OCI-LY1 (cell line): ENCODE results near the gene LRRC3C.

Source experiments
- H2AFZ ChIP-seq: fragments of 200-600 bp; sonication (generic), shearing (Covaris generic); 2 replicates; pipeline ENCODE4 v1.6.0; 2014; ENCODE audit warnings: antibody characterized with exemption, mild to moderate bottlenecking, low read length
- H3F3A ChIP-seq: fragments of 200-600 bp; sonication (generic), shearing (Covaris generic); 2 replicates; pipeline ENCODE4 v1.6.0; 2014; ENCODE audit warnings: mild to moderate bottlenecking, antibody characterized with exemption, low read length, moderate library complexity; ENCODE audit not compliant: insufficient read depth
- H3K27ac ChIP-seq: fragments of 200-600 bp; sonication (generic); 2 replicates; pipeline ENCODE4 v1.5.1; 2014; ENCODE audit warnings: low read length, mixed run types, mild to moderate bottlenecking, low read depth; ENCODE audit not compliant: poor library complexity, severe bottlenecking
- H3K27me3 ChIP-seq: fragments of 200-600 bp; sonication (generic); 2 replicates; pipeline ENCODE4 v1.6.0; 2014; ENCODE audit warnings: antibody characterized with exemption, mild to moderate bottlenecking, low read length, moderate library complexity; ENCODE audit not compliant: insufficient read depth
- H3K36me3 ChIP-seq: fragments of 200-600 bp; sonication (generic); 2 replicates; pipeline ENCODE4 v1.6.1; 2014; ENCODE audit warnings: mild to moderate bottlenecking, antibody characterized with exemption, low read length, moderate library complexity, mixed read lengths; ENCODE audit not compliant: insufficient read depth
- H3K4me1 ChIP-seq: fragments of 200-600 bp; sonication (generic); 2 replicates; pipeline ENCODE4 v1.5.1; 2014; ENCODE audit warnings: mild to moderate bottlenecking, low read length, moderate library complexity; ENCODE audit not compliant: insufficient read depth, severe bottlenecking
- H3K4me2 ChIP-seq: fragments of 200-600 bp; sonication (generic), shearing (Covaris generic); 2 replicates; pipeline ENCODE4 v1.6.1; 2014; ENCODE audit warnings: low read length
- H3K4me3 ChIP-seq: fragments of 200-600 bp; sonication (generic); 2 replicates; pipeline ENCODE4 v1.5.1; 2014; ENCODE audit warnings: low read length, low read depth, mild to moderate bottlenecking, mixed read lengths; ENCODE audit not compliant: poor library complexity, severe bottlenecking
- H3K79me2 ChIP-seq: fragments of 200-600 bp; shearing (Covaris generic); 2 replicates; pipeline ENCODE4 v1.6.1; 2016; ENCODE audit warnings: mixed run types, low read length, mixed read lengths; ENCODE audit not compliant: insufficient read depth
- H3K9ac ChIP-seq: fragments of 200-600 bp; sonication (generic), shearing (Covaris generic); 2 replicates; pipeline ENCODE4 v1.6.1; 2014; ENCODE audit warnings: mild to moderate bottlenecking, low read length, mixed read lengths
- H3K9me2 ChIP-seq: fragments of 200-600 bp; sonication (generic), shearing (Covaris generic); 2 replicates; pipeline ENCODE4 v1.6.1; 2014; ENCODE audit warnings: low read depth, mild to moderate bottlenecking, low read length, mixed read lengths
- H3K9me3 ChIP-seq: fragments of 200-600 bp; shearing (Covaris generic); 2 replicates; pipeline ENCODE4 v1.6.1; 2014; ENCODE audit warnings: low read length, mixed read lengths
- H4K20me1 ChIP-seq: fragments of 200-600 bp; sonication (generic), shearing (Covaris generic); 2 replicates; pipeline ENCODE4 v1.6.0; 2016; ENCODE audit warnings: mild to moderate bottlenecking, low read length; ENCODE audit not compliant: insufficient read depth
- EZH2 ChIP-seq: fragments of 200-600 bp; sonication (generic), shearing (Covaris generic); IDR thresholded peaks from 2 replicates; pipeline ENCODE4 v1.8.0; 2017; ENCODE audit warnings: borderline replicate concordance, mixed run types, mild to moderate bottlenecking, antibody characterized with exemption, low read length, moderate library complexity, mixed read lengths
- TF ChIP-seq, protein P1 (sequence below): fragments of 200-600 bp; sonication (generic), shearing (Covaris generic); IDR thresholded peaks from 2 replicates; pipeline ENCODE4 v1.5.1; 2017; ENCODE audit warnings: mild to moderate bottlenecking, antibody characterized with exemption, low read length, moderate library complexity, mixed read lengths

Gene LRRC3C

DNA sequence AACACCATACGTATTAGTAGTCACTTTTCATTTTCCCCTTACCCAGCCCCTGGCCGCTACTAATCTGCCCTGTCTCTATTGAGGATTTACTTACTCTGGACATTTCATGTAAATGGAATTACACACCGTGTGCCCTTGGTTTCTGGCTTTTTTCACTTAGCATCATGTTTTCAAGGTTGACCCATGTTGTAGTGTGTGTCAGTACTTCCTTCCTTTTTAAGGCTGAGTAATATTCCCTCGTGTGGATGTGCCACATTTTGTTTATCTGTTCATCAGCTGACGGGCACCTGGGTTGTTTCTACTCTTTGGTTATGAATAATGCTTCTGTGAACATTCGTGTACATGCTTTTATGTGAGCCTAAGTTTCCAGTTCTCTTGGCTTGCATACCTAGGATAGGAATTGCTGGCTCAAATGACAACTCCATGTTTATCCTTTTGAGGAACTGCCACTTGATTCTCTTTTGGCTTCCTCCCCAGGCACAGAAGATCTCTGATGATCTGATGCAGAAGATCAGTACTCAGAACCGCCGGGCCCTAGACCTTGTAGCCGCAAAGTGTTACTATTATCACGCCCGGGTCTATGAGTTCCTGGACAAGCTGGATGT is 60.8 kb downstream of the LRRC3C start:
- H3K27me3 ChIP-seq = no peaks in the 10 kb centered on the region
- H3K79me2 ChIP-seq = peaks cover 3% of the 10 kb centered on the region
- no peaks in the 10 kb centered on the region for H3K9me2 ChIP-seq
- H3K27ac ChIP-seq = no peak overlapping the region
- no peaks in the 10 kb centered on the region for H3K9me3 ChIP-seq
- H4K20me1 ChIP-seq = no peaks in the 10 kb centered on the region
- H3K9ac ChIP-seq = no peak overlapping the region
- H3K36me3 ChIP-seq = peaks cover 99% of the 10 kb centered on the region
- no peak overlapping the region for H3K4me3 ChIP-seq
- TF ChIP-seq, protein P1, sequence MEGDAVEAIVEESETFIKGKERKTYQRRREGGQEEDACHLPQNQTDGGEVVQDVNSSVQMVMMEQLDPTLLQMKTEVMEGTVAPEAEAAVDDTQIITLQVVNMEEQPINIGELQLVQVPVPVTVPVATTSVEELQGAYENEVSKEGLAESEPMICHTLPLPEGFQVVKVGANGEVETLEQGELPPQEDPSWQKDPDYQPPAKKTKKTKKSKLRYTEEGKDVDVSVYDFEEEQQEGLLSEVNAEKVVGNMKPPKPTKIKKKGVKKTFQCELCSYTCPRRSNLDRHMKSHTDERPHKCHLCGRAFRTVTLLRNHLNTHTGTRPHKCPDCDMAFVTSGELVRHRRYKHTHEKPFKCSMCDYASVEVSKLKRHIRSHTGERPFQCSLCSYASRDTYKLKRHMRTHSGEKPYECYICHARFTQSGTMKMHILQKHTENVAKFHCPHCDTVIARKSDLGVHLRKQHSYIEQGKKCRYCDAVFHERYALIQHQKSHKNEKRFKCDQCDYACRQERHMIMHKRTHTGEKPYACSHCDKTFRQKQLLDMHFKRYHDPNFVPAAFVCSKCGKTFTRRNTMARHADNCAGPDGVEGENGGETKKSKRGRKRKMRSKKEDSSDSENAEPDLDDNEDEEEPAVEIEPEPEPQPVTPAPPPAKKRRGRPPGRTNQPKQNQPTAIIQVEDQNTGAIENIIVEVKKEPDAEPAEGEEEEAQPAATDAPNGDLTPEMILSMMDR = no peak
- TF ChIP-seq EZH2 = no peak
- no peak overlapping the region for H2AFZ ChIP-seq
- no peak overlapping the region for H3K4me2 ChIP-seq
- H3K4me1 ChIP-seq = no peaks in the 10 kb centered on the region
- H3F3A ChIP-seq = no peaks in the 10 kb centered on the region

GRCh38 chr17:39994448-39994847 is 66.9 kb downstream of the LRRC3C start:
- H3K4me2 ChIP-seq = no peak overlapping the region
- H3K27ac ChIP-seq = no peak overlapping the region
- no peaks in the 10 kb centered on the region for H3K9me3 ChIP-seq
- TF ChIP-seq, protein P1 = no peak
- TF ChIP-seq EZH2 = no peak
- H3K4me1 ChIP-seq = no peaks in the 10 kb centered on the region
- no peaks in the 10 kb centered on the region for H3K9me2 ChIP-seq
- H2AFZ ChIP-seq = no peak overlapping the region
- H3K36me3 ChIP-seq = peaks cover 86% of the 10 kb centered on the region
- H3K79me2 ChIP-seq = no peaks in the 10 kb centered on the region
- no peaks in the 10 kb centered on the region for H4K20me1 ChIP-seq
- no peak overlapping the region for H3K9ac ChIP-seq
- H3K27me3 ChIP-seq = no peaks in the 10 kb centered on the region
- no peak overlapping the region for H3K4me3 ChIP-seq
- H3F3A ChIP-seq = 0 out of 2 replicates have a peak, but pooled peaks cover 3% of the 10 kb centered on the region
